ENCODE results near the gene SLC25A1. TPM values are rescaled to one million over a fixed set of nuclear protein-coding genes. Genes with fewer than 3 reads are reported as not detected.

SLC25A1 gene
- total and polyA plus RNA-seq, 2 of the 8 experiments (the other 6 are each of a cell fraction or from before 2014, with no cell fraction given) = 110 to 148 TPM

DNA sequence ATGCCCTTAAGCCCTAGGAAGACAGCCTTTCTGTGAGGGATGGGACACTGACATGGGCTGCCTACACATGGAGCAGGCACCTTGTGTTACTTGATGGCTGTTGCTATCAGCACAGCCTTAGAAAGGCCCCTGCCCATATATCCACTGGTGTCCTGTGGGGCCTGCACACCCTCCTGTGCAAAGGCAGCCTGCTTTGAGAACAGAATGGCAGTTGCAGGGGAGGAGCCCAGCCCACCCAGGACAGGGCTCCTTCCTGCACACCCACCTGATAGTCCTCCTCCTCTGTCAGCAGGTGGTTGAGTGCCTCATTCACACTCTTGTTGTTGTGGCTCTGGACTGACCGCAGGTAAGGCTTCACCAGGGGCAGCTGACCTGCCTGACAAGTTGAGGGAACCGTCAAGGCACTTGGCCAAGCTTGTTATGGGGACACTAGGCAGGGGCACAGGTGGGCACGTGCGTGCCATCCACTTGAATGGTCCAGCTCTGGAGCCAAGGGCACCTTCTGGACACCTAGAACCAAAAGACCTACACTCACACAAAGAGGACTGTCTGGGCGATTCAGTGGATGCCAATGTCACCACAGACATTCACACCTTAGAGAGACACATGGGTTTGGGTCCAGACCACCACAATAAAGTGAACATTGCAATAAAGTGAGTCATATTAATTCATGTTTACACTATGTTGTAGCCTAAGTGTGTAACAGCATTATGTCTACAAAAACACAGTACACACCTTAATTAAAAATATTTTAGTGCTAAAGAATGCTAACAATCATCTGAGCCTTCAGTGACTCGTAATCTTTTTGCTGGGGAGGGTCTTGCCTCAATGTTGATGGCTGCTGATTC, 9.4 kb upstream of the SLC25A1 start:
- H2BK15ac ChIP-seq (ENCODE audit: low read length) = no peak overlapping the region
- no peak overlapping the region for H3K56ac ChIP-seq (replicated peaks; ENCODE audit: insufficient read length, low read depth, low read length)
- DNase-seq (ENCODE audit: low read depth in 1 of 2, low spot score in 2 of 2) (no peak), FAIRE-seq (no peak)
- no peak overlapping the region for H4K91ac ChIP-seq (replicated peaks; ENCODE audit: insufficient read length, low read length)
- no peak overlapping the region for H3K4ac ChIP-seq (replicated peaks; ENCODE audit: insufficient read length, low read depth, low read length)
- no peak overlapping the region for H3K23ac ChIP-seq (ENCODE audit: insufficient read length)
- no peak overlapping the region for H3K4me3 ChIP-seq (ENCODE audit: extremely low read depth in 1 of 4, insufficient read depth in 2 of 4, low read depth in 3 of 4, low read length in 4 of 4)
- POLR2A ChIA-PET (ENCODE audit: partially characterized antibody) = interaction anchor here (1.1 to 1.2 kb wide), 2 partner anchors 12 to 14 kb away, joined by 3 to 4 read pairs; no protein-coding TSS in a partner anchor
- H3K36me3 ChIP-seq (ENCODE audit: control insufficient read depth in 2 of 4, insufficient read depth in 4 of 4, low read length in 3 of 4) = peaks cover 0 to 3% (median 0%) of the 10 kb centered on the region in 4 experiments; a peak in 2 of 8 replicates
- no peaks in the 10 kb centered on the region for H3K79me2 ChIP-seq (ENCODE audit: control insufficient read depth in 1 of 2, insufficient read depth in 2 of 2, low read length in 2 of 2)
- H2BK12ac ChIP-seq (ENCODE audit: low read depth, low read length) = no peak overlapping the region
- H4K5ac ChIP-seq (ENCODE audit: insufficient read length, low read depth, low read length) = no peak overlapping the region
- H3K9me3 ChIP-seq (ENCODE audit: insufficient read depth in 2 of 2, low read depth in 1 of 2, low read length in 1 of 2) = no peaks in the 10 kb centered on the region
- no peaks in the 10 kb centered on the region for H3K23me2 ChIP-seq (ENCODE audit: low read depth, low read length)
- H2BK5ac ChIP-seq (ENCODE audit: low read depth, low read length) = no peak overlapping the region
- CTCF ChIA-PET (ENCODE audit: partially characterized antibody) = interaction anchor here (1.1 kb wide), 1 partner anchor 9 kb away, joined by 4 read pairs; the partner anchor contains the start of gene SLC25A1
- no peak overlapping the region for H2AFZ ChIP-seq (ENCODE audit: low read length)
- H4K8ac ChIP-seq (ENCODE audit: extremely low read depth, insufficient read depth, low read length) = no peak overlapping the region
- H3K18ac ChIP-seq (ENCODE audit: extremely low read depth, low read length) = no peak overlapping the region
- 94% methylated on average over 6 of the region's 6 CpGs; no CpG with 5 or more reads in 1 of the 2 experiments for WGBS, 2 experiments (ENCODE audit: extremely low coverage in 1 of 2, insufficient coverage in 1 of 2, insufficient read length in 1 of 2, insufficient replicate concordance in 2 of 2, low coverage in 1 of 2, low lambda C conversion rate in 2 of 2, missing lambda C conversion rate in 1 of 2)
- no peaks in the 10 kb centered on the region for H3K4me1 ChIP-seq (replicated peaks in 1 of 4; ENCODE audit: control insufficient read depth in 3 of 4, insufficient read depth in 4 of 4, low read length in 3 of 4)
- no peak overlapping the region for H2BK20ac ChIP-seq (ENCODE audit: low read length)
- no peak overlapping the region for H2BK120ac ChIP-seq (replicated peaks; ENCODE audit: low read depth, low read length)
- no peaks in the 10 kb centered on the region for H3K27me3 ChIP-seq (replicated peaks in 1 of 4; ENCODE audit: control insufficient read depth in 3 of 4, extremely low read depth in 1 of 4, insufficient read depth in 3 of 4, low read length in 3 of 4)
- H3K79me1 ChIP-seq (ENCODE audit: low read depth, low read length) = no peaks in the 10 kb centered on the region
- H4K20me1 ChIP-seq (replicated peaks in 1 of 2; ENCODE audit: control insufficient read depth in 1 of 2, insufficient read depth in 2 of 2, low read length in 2 of 2) = peaks cover 0 to 3% of the 10 kb centered on the region in 2 experiments
- H3K4me2 ChIP-seq (ENCODE audit: insufficient read depth in 1 of 2, low read depth in 2 of 2, low read length in 2 of 2) = no peak overlapping the region
- no peak overlapping the region for H3K9ac ChIP-seq (replicated peaks in 1 of 4; ENCODE audit: extremely low read depth in 1 of 4, low read depth in 3 of 4, low read length in 3 of 4)
- no peak overlapping the region for H3K14ac ChIP-seq (ENCODE audit: insufficient read length)
- no peak overlapping the region for H2AK5ac ChIP-seq (ENCODE audit: low read depth, low read length)
- H3K27ac ChIP-seq (ENCODE audit: low read depth, low read length) = no peak overlapping the region
- no peak for TF ChIP-seq GTF2F1 (IDR thresholded peaks at IDR 0.05; ENCODE audit: borderline replicate concordance, low read depth, low read length)
- no peak for TF ChIP-seq KDM1A (IDR thresholded peaks at IDR 0.05; ENCODE audit: borderline replicate concordance, low read length)
- no peak for TF ChIP-seq SP1 (IDR thresholded peaks at IDR 0.05; ENCODE audit: low read depth, low read length)
- TF ChIP-seq, protein P1, sequence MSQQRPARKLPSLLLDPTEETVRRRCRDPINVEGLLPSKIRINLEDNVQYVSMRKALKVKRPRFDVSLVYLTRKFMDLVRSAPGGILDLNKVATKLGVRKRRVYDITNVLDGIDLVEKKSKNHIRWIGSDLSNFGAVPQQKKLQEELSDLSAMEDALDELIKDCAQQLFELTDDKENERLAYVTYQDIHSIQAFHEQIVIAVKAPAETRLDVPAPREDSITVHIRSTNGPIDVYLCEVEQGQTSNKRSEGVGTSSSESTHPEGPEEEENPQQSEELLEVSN (IDR thresholded peaks at IDR 0.05) = no peak
- TF ChIP-seq SP4 (IDR thresholded peaks at IDR 0.05; ENCODE audit: low read length) = no peak
- no peak for TF ChIP-seq SUZ12 (IDR thresholded peaks at IDR 0.05; ENCODE audit: low read length)
- no peak for TF ChIP-seq TBP (IDR thresholded peaks at IDR 0.05; ENCODE audit: low read depth, low read length)
- no peak for TF ChIP-seq BCL11A (IDR thresholded peaks at IDR 0.05; ENCODE audit: low read depth in 2 of 2, low read length in 2 of 2)
- TF ChIP-seq GABPA (IDR thresholded peaks at IDR 0.05; ENCODE audit: borderline replicate concordance, insufficient read depth, low read length) = no peak
- no peak for TF ChIP-seq CTBP2 (IDR thresholded peaks at IDR 0.05; ENCODE audit: borderline replicate concordance, insufficient read depth, insufficient read length, low read length)
- no peak for TF ChIP-seq EZH2 (IDR thresholded peaks at IDR 0.05; ENCODE audit: low read depth, low read length, severe bottlenecking)

All from H1 (cell line).